ENCODE data around the gene PITRM1.
"Not testable (repeated sequence)": the region's sequence is repeated elsewhere in the genome, so short reads cannot be mapped to it uniquely, and the experiment has no call there.

The PITRM1 gene

GRCh38 chr10:3172446-3173170 lies at the start of gene PITRM1:
TSS of gene PITRM1 (minus strand) at chr10:3172782. CDS start at chr10:3172772, 10 bp downstream.
- peak; percentile 80 for DNase-seq

- no peak for DNase-seq
Observed at GRCh38 chr10:3222068-3222467, 49.5 kb upstream of the PITRM1 start.

GRCh38 chr10:3221601-3222000 lies 49.0 kb upstream of the PITRM1 start:
- DNase-seq, result not testable (repeated sequence)

- DNase-seq, result no peak
Observed at GRCh38 chr10:3220853-3221252, 48.3 kb upstream of the PITRM1 start.

GRCh38 chr10:3219021-3219628 lies 46.5 kb upstream of the PITRM1 start:
- DNase-seq, result not testable (repeated sequence)

GRCh38 chr10:3217853-3218252 lies 45.3 kb upstream of the PITRM1 start:
- no peak for DNase-seq

GRCh38 chr10:3217301-3217700 lies 44.7 kb upstream of the PITRM1 start:
- no peak for DNase-seq

- no peak for DNase-seq
Observed at GRCh38 chr10:3215153-3215775, 42.7 kb upstream of the PITRM1 start.

GRCh38 chr10:3213758-3214515 lies 41.4 kb upstream of the PITRM1 start:
- no peak for DNase-seq

GRCh38 chr10:3213208-3213607 lies 40.6 kb upstream of the PITRM1 start:
- DNase-seq, result no peak

- no peak for DNase-seq
Observed at GRCh38 chr10:3210251-3210877, 37.8 kb upstream of the PITRM1 start.

- no peak for DNase-seq
Observed at GRCh38 chr10:3208481-3209406, 36.2 kb upstream of the PITRM1 start.

GRCh38 chr10:3207351-3207750 lies 34.8 kb upstream of the PITRM1 start:
- DNase-seq, result no peak

- no peak for DNase-seq
Observed at GRCh38 chr10:3206511-3207157, 34.1 kb upstream of the PITRM1 start.

GRCh38 chr10:3203972-3204371 lies 31.4 kb upstream of the PITRM1 start:
- no peak for DNase-seq

- no peak for DNase-seq
Observed at GRCh38 chr10:3203016-3203811, 30.6 kb upstream of the PITRM1 start.

GRCh38 chr10:3201796-3202195 lies 29.2 kb upstream of the PITRM1 start:
- DNase-seq, result no peak

GRCh38 chr10:3199488-3199887 lies 26.9 kb upstream of the PITRM1 start:
- DNase-seq, result no peak

GRCh38 chr10:3198900-3199299 lies 26.3 kb upstream of the PITRM1 start:
- DNase-seq, result no peak

- no peak for DNase-seq
Observed at GRCh38 chr10:3197348-3198003, 24.9 kb upstream of the PITRM1 start.

Measured in NCI-H2081 treated with DMSO at 0.1 percent for 48 hours (cell line).